HepG2 (cell line): Measurements from ENCODE around the gene USP34. TPM values are rescaled to one million over a fixed set of nuclear protein-coding genes. Genes with fewer than 3 reads are reported as not detected.

ENCODE experiments used
- BCL6 ChIP-seq: IDR thresholded peaks from 2 replicates; pipeline ENCODE4 v1.6.1; 2016; ENCODE audit warnings: missing genetic modification reagents, missing compliant biosample characterization
- CENPX ChIP-seq: sonication (generic); formaldehyde crosslinking; IDR thresholded peaks from 2 replicates; pipeline ENCODE4 v1.9.0; 2021; ENCODE audit warnings: mild to moderate bottlenecking, missing genetic modification reagents, moderate library complexity
- CHD4 ChIP-seq: fragments of 200-600 bp; sonication (generic); IDR thresholded peaks from 2 replicates; pipeline ENCODE4 v1.7.0; 2017; ENCODE audit warnings: mild to moderate bottlenecking, low read length, borderline replicate concordance
- ETV6 ChIP-seq: sonication (generic); formaldehyde crosslinking; conservative IDR thresholded peaks from 2 replicates; pipeline ENCODE4 v1.4.0; 2020; ENCODE audit warnings: missing genetic modification reagents
- FIP1L1 ChIP-seq: fragments of 200-400 bp; formaldehyde crosslinking; IDR thresholded peaks from 2 replicates; pipeline ENCODE4 v1.6.1; 2018; ENCODE audit warnings: low read depth, mild to moderate bottlenecking, low read length, moderate library complexity, borderline replicate concordance; ENCODE audit not compliant: insufficient read depth
- HHEX ChIP-seq: IDR thresholded peaks from 2 replicates; pipeline ENCODE4 v1.6.1; 2016; ENCODE audit warnings: control low read depth
- LCORL ChIP-seq, 2 experiments: fragments of 450-650 bp in 1 of 2; sonication (generic) in 1 of 2; formaldehyde crosslinking in 1 of 2; IDR thresholded peaks; 2 replicates each; pipeline versions ENCODE4 v1.5.0 to v1.6.1; 2017 to 2020; ENCODE audit warnings: antibody characterized with exemption in 1 of 2, missing genetic modification reagents in 1 of 2
- MZF1 ChIP-seq: sonication (generic); formaldehyde crosslinking; IDR thresholded peaks from 2 replicates; pipeline ENCODE4 v1.8.1; 2023; ENCODE audit warnings: mild to moderate bottlenecking, missing genetic modification reagents, borderline replicate concordance
- ZFP36L1 ChIP-seq: sonication (generic); formaldehyde crosslinking; IDR thresholded peaks from 2 replicates; pipeline ENCODE4 v1.8.0; 2022; ENCODE audit warnings: mild to moderate bottlenecking, missing genetic modification reagents, moderate library complexity
- ZIK1 ChIP-seq: sonication (generic); formaldehyde crosslinking; IDR thresholded peaks from 2 replicates; pipeline ENCODE4 v1.5.0; 2020; ENCODE audit warnings: mild to moderate bottlenecking, low read depth, missing genetic modification reagents, borderline replicate concordance
- ZMYM4 ChIP-seq: sonication (generic); formaldehyde crosslinking; IDR thresholded peaks from 2 replicates; pipeline ENCODE4 v1.8.1; 2023; ENCODE audit warnings: mild to moderate bottlenecking, missing genetic modification reagents
- ZNF10 ChIP-seq: sonication (generic); formaldehyde crosslinking; IDR thresholded peaks from 2 replicates; pipeline ENCODE4 v1.4.0; 2020; ENCODE audit warnings: mild to moderate bottlenecking, low read depth, missing genetic modification reagents, borderline replicate concordance
- ZNF143 ChIP-seq: sonication (generic); formaldehyde crosslinking; IDR thresholded peaks from 2 replicates; pipeline ENCODE4 v1.4.0; 2020; ENCODE audit warnings: missing genetic modification reagents
- ZNF17 ChIP-seq: sonication (generic); formaldehyde crosslinking; IDR thresholded peaks from 2 replicates; pipeline ENCODE4 v1.5.0; 2020; ENCODE audit warnings: mild to moderate bottlenecking, missing genetic modification reagents
- ZNF607 ChIP-seq: sonication (generic); formaldehyde crosslinking; IDR thresholded peaks from 2 replicates; pipeline ENCODE4 v1.5.1; 2020; ENCODE audit warnings: missing genetic modification reagents, mild to moderate bottlenecking, borderline replicate concordance
- ZNF746 ChIP-seq: sonication (generic); formaldehyde crosslinking; IDR thresholded peaks from 2 replicates; pipeline ENCODE4 v1.8.0; 2022; ENCODE audit warnings: mild to moderate bottlenecking, missing genetic modification reagents
- ZSCAN31 ChIP-seq: sonication (generic); formaldehyde crosslinking; IDR thresholded peaks from 2 replicates; pipeline ENCODE4 v1.5.0; 2020; ENCODE audit warnings: low read depth, mild to moderate bottlenecking, missing genetic modification reagents
- polyA plus RNA-seq, 8 experiments: library from polyadenylated mRNA; depleted of rRNA in 3 of 8; stranded (reverse) in 7 of 8; unstranded in 1 of 8; fragments of >200 nt; fragmentation: Illumina TruSeq in 4 of 8; extraction: Trizol in 4 of 8; gene quantifications; 2 replicates each; pipeline versions ENCODE4 v1.2.1 to v1.2.3, GENCODE V29; 2011 to 2016; ENCODE audit warnings: low read depth in 4 of 8, missing spikeins in 1 of 8, mixed read lengths in 1 of 8; ENCODE audit not compliant: insufficient read depth in 1 of 8
- total RNA-seq, 5 experiments: library from RNA; depleted of rRNA; stranded (reverse); fragments of >200 nt; fragmentation: Illumina TruSeq; extraction: Trizol; gene quantifications; 2 replicates each; pipeline ENCODE4 v1.2.3, GENCODE V29; 2016; ENCODE audit warnings: low read depth in 1 of 5
- TF ChIP-seq, protein P1 (sequence below): sonication (generic); formaldehyde crosslinking; IDR thresholded peaks from 2 replicates; pipeline ENCODE4 v1.4.0; 2020; ENCODE audit warnings: missing genetic modification reagents
- TF ChIP-seq, protein P2 (sequence below): sonication (generic); formaldehyde crosslinking; IDR thresholded peaks from 2 replicates; pipeline ENCODE4 v1.5.1; 2020; ENCODE audit warnings: missing genetic modification reagents, mild to moderate bottlenecking, borderline replicate concordance
- TF ChIP-seq, protein P3 (sequence below): sonication (generic); formaldehyde crosslinking; IDR thresholded peaks from 2 replicates; pipeline ENCODE4 v1.4.0; 2020; ENCODE audit warnings: missing genetic modification reagents

Gene USP34
- total and polyA plus RNA-seq, 2 of the 13 experiments (the other 11 are each of a cell fraction or from before 2014, with no cell fraction given), result 99.2 to 100 TPM

- TF ChIP-seq ZNF17 (CRISPR knock-in tag) (no peak), ZNF746 (CRISPR knock-in tag) (no peak), LCORL (IDR thresholded peaks at IDR 0.05) (no peak), LCORL (CRISPR knock-in tag; IDR thresholded peaks at IDR 0.05) (no peak), BCL6 (CRISPR knock-in tag) (no peak), ZSCAN31 (no peak; the same call in 1 of the 2 replicates), ZNF143 (no peak), ZFP36L1 (CRISPR knock-in tag) (no peak), ZMYM4 (CRISPR knock-in tag) (peak; percentile 95), ZNF607 (CRISPR knock-in tag) (no peak; the same call in 1 of the 2 replicates), HHEX (0 out of 2 replicates have a peak, but pooled peaks have one; percentile 12), MZF1 (CRISPR knock-in tag) (no peak), CHD4 (no peak), CENPX (no peak), ZNF10 (no peak), FIP1L1 (0 out of 2 replicates have a peak, but pooled peaks have one; percentile 33), ETV6 (CRISPR knock-in tag) (0 out of 2 replicates have a peak, but pooled peaks have one; percentile 71), ZIK1 (CRISPR knock-in tag) (no peak)
- TF ChIP-seq, protein P1, sequence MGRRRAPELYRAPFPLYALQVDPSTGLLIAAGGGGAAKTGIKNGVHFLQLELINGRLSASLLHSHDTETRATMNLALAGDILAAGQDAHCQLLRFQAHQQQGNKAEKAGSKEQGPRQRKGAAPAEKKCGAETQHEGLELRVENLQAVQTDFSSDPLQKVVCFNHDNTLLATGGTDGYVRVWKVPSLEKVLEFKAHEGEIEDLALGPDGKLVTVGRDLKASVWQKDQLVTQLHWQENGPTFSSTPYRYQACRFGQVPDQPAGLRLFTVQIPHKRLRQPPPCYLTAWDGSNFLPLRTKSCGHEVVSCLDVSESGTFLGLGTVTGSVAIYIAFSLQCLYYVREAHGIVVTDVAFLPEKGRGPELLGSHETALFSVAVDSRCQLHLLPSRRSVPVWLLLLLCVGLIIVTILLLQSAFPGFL (CRISPR knock-in tag), result no peak
- TF ChIP-seq, protein P2, sequence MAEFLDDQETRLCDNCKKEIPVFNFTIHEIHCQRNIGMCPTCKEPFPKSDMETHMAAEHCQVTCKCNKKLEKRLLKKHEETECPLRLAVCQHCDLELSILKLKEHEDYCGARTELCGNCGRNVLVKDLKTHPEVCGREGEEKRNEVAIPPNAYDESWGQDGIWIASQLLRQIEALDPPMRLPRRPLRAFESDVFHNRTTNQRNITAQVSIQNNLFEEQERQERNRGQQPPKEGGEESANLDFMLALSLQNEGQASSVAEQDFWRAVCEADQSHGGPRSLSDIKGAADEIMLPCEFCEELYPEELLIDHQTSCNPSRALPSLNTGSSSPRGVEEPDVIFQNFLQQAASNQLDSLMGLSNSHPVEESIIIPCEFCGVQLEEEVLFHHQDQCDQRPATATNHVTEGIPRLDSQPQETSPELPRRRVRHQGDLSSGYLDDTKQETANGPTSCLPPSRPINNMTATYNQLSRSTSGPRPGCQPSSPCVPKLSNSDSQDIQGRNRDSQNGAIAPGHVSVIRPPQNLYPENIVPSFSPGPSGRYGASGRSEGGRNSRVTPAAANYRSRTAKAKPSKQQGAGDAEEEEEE (CRISPR knock-in tag), result no peak
- TF ChIP-seq, protein P3, sequence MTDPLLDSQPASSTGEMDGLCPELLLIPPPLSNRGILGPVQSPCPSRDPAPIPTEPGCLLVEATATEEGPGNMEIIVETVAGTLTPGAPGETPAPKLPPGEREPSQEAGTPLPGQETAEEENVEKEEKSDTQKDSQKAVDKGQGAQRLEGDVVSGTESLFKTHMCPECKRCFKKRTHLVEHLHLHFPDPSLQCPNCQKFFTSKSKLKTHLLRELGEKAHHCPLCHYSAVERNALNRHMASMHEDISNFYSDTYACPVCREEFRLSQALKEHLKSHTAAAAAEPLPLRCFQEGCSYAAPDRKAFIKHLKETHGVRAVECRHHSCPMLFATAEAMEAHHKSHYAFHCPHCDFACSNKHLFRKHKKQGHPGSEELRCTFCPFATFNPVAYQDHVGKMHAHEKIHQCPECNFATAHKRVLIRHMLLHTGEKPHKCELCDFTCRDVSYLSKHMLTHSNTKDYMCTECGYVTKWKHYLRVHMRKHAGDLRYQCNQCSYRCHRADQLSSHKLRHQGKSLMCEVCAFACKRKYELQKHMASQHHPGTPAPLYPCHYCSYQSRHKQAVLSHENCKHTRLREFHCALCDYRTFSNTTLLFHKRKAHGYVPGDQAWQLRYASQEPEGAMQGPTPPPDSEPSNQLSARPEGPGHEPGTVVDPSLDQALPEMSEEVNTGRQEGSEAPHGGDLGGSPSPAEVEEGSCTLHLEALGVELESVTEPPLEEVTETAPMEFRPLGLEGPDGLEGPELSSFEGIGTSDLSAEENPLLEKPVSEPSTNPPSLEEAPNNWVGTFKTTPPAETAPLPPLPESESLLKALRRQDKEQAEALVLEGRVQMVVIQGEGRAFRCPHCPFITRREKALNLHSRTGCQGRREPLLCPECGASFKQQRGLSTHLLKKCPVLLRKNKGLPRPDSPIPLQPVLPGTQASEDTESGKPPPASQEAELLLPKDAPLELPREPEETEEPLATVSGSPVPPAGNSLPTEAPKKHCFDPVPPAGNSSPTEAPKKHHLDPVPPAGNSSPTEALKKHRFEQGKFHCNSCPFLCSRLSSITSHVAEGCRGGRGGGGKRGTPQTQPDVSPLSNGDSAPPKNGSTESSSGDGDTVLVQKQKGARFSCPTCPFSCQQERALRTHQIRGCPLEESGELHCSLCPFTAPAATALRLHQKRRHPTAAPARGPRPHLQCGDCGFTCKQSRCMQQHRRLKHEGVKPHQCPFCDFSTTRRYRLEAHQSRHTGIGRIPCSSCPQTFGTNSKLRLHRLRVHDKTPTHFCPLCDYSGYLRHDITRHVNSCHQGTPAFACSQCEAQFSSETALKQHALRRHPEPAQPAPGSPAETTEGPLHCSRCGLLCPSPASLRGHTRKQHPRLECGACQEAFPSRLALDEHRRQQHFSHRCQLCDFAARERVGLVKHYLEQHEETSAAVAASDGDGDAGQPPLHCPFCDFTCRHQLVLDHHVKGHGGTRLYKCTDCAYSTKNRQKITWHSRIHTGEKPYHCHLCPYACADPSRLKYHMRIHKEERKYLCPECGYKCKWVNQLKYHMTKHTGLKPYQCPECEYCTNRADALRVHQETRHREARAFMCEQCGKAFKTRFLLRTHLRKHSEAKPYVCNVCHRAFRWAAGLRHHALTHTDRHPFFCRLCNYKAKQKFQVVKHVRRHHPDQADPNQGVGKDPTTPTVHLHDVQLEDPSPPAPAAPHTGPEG, result no peak; the same call in 1 of the 2 replicates
Observed at GRCh38 chr2:61144697-61145268, 326.1 kb downstream of the USP34 start (continued).
